GM18873 (cell line): ENCODE measurements around the gene ADAMTS2.

ENCODE experiments used
- ATAC-seq: cut with Tn5 transposase; IDR thresholded peaks from one replicate; pipeline ENCODE4 v1.9.1; 2021; ENCODE audit warnings: mild to moderate bottlenecking, moderate library complexity, moderate number of reproducible peaks; ENCODE audit not compliant: unreplicated experiment, low FRiP score

Gene ADAMTS2

DNA sequence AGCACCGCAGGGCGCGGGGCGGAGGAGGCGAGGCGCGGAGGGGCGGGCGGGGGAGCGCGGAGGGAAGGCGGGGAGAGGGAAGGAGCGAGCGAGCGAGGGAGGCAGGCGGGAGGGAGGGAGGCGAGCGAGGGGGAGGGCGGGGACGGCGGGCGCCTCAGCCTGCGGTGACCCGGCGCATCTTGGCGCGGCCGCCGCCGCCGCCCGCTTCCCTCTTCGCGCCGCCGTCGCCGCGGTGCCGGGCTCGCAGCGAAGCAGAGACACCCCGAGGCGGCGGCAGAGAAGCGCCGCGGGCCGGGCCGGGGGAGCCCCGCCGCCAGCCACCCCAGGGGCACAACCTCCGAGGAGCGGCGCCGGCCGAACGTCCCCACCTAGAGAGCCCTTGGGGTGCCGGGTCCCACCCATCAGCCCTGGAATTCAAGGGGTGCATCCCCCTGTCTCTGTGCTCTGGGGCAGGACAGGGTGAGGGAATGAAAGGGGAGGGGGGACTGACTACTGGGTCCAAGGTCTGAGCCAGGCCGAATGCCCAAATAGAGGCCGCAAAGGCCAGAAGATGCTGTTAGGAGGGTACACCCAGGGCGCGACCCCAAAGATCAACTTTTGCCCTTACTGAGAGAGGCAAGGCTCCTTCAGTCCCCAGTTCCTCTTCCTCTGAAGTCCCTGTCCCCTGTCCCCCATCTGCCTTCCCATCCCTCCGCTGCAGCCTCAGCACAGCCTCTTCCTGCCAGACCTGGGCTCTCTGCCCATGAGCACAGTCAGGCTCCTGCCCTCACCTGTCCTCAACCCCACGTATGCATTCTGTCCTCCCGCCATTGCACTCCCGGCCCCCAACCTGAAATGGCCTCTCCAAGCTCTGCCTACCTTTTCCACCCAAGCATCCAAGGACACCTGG, at the start of gene ADAMTS2:
Gene ADAMTS2, minus strand, starts transcription at position 29 of the 889 bp plus-strand sequence. CDS start 133 bp downstream, outside the sequence.
- ATAC-seq, result no peak

DNA sequence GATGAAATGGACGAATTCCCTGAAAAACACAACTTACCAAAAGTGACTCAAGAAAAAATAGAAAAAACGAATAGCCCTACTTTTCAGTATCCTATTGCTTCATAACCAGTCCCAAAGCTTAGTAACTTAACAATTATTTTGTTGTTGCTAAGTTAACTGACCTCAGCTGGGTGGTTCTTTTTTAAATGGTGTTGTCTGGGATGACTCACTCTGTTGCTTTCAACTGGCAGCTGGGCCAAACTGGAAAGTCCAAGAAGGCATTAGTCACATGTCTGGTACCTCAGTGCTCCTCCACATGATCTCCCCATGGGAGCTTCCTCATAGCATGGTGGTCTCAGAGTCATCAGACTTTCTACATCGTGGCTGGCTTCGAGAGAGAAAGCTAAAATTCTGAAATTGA, 47.8 kb upstream of the ADAMTS2 start:
- no peak for ATAC-seq

DNA sequence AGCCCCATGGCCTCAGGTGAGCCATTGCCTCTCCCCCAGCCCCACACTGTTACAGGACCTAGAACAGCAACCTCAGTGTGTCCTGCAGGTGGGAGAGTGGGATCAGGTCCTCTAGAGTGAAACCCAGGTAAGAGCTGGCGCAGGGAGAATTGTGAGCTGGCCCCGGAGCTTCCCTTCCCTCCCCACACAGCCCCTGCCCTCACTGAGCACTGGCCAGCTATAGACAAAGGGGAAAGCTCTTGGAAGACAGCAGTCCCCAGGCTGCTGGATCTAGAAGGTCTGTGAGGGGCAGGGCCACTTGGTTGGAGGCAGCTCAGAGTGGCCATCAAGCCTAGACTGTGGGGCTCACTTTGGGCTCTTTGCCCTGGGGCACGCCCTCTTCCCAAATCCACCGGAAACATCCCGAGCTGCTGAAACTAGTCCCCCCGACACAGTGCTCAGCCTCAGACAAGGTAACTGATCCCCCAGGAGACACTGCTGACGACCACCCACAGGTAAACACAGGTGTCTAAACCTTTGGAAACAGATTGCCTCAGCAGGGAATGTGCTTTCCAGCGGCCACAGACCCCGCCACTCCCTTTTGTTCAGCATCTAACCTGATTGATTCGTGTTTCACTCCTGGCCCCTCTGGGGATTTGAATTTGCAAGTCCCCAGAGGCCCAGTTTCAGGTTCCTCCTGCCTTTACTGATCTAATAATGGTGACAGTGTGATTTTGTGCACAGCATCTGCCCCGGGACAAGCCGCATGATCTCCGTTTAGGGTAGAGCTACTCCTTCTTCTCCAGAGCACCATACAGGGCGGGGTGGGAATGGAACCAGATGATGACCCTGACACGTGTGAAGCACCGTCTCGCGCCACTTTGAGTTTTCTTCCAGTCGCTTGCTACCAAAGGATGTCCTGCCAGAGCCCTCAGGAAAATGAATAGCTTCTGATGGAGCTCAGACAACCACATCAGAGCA, 42.2 kb upstream of the ADAMTS2 start:
- no peak for ATAC-seq

DNA sequence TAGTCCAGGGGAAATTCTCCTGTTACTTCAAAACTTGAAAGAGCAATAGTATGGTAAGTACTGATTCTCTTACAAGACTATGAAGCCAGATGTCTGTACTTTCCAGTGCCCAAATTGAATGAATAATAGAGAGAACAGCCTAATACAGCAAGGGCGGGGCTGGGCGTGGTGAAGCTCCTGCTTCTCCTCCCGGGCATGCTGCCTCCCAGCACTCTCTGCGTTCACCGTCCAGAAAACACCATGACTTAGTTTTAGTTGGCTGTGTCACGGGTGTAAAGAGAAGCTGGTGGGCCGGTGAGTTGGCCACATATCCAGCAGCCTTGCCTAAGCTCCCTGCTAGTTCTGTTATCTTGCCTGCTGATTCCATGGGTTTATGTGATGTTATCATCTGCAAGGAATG, 40.7 kb upstream of the ADAMTS2 start:
- ATAC-seq, result no peak

DNA sequence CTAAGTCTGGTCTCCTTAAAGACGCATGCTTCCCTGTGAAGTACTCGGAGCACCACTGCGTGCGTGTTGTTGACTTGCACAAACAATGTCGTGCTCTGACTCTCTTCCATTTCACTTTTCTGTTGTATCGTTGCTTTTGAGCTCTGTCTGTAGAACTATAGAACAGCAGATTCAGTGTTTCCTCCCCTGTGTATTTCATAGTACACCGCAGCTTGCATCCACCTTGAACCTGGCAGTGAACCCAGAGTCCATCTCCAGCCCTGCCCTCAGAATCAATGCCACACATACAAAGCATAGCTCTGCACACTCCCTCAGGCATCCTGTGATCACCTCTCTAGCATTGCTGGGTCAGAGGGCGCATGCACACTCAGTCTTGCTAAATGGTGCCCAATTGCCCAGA, 37.2 kb upstream of the ADAMTS2 start:
- no peak for ATAC-seq

DNA sequence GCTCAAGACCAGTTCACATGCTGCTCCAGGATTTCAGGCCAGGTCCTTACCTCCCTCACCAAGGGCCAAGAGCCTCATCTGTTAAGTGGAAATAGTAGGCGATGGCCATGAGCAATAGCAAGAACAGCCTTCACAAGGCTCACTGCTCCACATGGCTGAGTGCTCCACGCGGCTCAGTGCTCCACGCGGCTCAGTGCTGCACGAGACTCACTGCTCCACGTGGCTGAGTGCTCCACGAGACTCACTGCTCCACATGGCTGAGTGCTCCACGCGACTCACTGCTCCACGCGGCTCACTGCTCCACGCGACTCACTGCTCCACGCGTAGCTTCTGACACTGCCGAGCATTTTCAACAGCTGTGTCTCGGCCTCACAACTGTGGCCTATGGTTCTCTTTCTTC, 36.4 kb upstream of the ADAMTS2 start:
- ATAC-seq, result no peak

DNA sequence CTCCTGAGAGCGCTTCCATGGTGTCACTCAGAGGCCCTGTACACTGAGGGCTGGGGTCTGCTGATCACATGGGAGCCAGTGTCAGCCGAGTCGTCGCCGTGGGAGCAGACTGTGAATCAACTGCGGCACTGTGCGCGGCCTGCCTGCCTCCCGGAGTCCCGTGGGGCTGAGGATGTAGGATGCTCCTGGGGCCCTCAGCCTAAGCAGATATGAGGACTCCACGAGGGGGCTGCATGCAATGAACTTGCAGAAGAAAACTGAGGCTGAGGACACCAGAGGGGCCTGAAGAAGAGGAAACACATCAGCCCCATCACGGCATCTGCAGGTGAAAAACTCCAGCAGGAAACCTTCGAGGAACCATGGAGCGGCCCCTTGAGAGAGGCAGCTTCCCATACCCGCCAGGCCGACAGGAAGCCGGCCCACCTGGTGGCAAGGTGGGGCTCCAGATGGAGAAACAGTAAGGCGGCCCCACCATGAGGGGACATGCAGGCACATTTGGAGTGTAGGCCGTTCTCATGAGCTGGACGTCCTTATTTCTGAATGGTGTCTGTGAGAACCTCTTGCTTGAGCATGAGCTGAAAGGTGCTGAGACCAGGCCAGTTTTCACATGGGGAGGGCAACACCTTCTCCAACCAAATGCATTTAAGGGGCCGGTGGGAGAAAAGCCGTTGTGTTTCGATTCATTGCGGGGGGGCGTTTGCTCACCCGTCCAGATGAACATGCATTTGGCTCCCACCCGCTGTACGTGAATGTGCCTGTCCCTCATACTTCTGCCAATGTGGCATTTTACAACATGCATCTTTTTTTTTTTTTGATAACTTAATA, 35.2 kb upstream of the ADAMTS2 start:
- no peak for ATAC-seq

DNA sequence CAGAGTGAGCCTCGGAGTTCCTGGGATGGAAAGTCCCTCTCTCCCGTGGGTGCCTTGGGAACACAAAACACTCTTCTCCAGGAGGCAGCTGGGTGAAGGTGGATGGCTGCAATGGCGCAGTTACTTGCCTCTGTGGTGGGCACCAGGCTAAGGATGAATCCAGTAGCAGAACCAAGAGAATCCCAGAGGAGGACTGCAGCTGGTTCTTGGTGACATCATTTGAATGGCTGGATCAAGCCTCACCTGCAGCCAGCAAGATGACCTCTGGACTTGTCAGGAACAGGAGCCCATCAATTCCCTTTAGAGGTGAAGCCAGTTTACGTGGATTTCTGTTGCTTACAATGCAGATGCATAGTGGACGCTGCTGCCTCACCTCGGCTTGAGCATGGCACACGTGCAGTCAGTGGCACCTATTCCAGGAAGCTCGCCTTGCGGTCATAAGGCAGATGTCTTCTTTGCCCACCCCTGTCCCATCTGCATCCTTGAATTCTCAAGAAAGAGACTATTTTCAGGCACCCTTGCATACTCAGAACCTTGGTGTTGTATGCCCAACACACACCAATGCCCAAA, 34.1 kb upstream of the ADAMTS2 start:
- no peak for ATAC-seq

DNA sequence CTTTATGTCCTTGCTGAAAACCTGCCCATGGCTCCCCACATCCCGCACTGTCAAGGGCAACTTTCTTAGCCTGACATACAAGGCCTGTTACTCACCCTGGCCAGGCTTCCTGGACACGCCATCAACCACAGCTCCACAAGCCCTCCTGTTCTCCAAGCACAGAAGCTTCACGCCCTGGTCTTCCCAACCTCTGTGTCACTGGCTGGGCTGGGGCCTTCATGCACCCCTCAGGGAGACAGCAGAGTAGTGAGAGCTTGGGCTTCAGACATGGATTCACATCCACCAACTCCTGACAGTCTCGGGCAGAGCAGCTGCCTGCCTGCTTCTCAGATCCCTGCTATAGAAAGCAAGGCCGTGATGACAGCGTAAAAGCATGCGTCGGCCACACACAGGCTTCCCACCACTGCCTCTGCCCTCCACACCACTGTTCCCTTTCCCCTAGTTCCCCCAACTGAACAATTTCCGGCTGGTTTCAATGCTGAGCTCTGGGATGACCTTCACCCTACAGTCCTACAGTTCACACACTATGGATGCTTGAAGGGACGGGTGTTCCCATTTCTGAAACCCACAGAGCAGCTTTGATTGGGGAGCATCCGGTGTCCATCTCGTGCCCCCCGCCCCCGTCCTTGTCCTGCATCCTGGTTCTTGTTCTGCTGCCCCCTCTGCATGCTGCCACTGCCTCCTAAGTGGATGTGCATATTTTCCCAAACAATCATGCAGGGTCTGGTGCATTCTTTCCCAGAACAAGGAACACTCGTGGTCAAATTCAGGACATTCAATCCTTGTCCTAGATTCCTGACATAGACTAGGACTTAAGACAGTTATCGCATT, 33.4 kb upstream of the ADAMTS2 start:
- ATAC-seq, result no peak

DNA sequence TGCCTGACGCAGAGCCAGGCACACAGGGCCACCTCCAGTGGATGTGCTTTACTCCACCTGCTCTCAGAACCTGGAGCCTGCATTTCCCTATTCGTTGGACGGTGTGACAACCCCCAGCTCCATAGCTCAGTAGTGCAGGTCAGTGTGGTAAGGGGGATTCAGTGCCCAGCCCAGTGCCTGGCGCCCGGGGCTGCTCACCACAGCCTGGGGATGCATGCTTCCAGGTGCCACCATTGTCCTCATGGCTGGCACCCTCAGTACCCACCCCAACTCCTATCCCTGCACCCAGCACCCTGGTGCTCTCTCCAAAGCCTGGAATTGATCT, 32.8 kb upstream of the ADAMTS2 start:
- ATAC-seq, result no peak

DNA sequence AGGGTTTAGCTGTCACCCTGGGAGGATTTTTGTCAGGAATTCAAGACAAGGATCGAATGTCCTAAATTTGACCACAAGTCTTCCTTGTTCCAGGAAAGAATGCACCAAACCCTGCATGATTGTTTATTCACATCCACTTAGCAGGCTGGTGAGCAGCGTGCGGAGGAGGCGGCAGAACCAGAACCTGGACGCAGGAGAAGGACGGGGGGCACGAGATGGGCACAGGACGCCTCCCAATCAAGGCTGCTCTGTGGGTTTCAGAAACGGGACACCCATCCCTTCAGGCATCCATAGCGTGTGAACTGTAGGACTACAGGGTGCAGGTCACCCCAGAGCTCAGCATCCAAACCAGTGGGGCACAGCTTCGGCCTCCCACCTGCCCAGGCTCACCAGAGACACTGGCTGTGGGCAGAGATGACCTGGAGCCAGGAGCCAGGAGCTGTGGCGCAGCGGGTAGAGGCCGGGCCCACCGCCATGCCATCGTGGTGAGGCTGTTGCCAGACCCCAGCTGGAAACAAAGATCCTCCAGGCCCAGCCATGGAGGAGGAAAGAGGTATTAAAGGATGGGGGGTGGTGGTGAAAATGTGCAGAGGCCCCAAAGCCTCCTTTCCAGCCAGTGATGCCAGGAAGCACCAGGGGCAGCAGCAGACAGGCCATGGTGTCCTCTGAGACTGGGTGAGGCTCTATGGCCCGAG, 32.3 kb upstream of the ADAMTS2 start:
- no peak for ATAC-seq

DNA sequence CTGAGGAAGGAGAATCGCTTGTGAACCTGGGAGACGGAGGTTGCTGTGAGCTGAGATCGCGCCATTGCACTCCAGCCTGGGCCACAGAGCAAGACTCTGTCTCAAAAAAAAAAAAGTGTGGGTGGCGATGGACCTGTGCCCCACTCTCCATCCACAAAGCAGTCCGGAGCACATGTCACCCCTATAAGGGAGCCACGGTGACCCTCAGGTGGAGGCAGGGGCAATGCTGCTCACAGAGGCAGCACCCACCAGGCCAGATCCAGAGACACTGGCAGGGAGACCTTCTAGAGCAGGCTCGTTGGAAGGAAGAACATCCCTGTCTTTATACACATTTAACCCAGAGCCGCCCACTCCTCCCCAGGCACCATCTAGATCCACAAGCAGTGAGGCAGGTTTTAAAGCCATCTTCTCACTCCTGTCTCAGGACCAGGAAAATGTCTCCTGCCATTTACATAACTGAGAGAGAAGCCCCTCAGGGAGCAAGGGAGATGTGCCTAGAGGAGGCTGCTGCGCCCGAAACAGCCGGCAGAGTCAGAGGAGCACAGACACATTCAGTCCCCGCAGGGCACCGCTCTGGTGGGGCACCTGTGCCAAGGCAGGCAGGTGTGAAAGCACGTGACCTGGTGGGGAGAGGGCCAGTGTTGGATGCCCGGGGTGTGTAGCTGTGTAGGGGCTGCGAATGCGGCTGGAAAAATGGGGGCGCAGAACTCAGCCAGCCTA, 31.6 kb upstream of the ADAMTS2 start:
- ATAC-seq, result no peak

DNA sequence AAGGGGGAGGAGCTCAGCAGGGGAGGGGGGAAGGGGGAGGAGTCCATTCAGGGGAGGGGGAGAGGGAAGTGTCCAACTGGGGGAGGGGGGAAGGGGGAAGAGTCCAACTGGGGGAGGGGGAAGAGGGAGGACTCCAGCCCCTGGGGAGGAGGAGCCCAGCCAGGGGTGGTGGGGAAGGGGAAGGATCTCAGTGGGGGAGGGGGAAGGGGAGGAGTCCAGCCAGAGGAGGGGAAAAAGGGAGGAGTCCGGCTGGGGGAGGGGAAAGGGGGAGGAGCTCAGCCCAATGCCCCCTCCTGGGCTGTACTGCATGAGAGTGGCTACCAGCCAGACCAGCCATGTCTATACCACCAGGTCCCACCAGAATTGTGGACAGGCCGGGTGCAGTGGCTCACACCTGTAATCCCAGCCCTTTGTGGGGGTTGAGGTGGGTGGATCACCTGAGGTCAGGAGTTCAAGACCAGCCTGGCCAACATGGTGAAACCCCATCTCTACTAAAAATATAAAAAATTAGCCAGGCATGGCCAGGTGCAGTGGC, 30.6 kb upstream of the ADAMTS2 start:
- no peak for ATAC-seq

DNA sequence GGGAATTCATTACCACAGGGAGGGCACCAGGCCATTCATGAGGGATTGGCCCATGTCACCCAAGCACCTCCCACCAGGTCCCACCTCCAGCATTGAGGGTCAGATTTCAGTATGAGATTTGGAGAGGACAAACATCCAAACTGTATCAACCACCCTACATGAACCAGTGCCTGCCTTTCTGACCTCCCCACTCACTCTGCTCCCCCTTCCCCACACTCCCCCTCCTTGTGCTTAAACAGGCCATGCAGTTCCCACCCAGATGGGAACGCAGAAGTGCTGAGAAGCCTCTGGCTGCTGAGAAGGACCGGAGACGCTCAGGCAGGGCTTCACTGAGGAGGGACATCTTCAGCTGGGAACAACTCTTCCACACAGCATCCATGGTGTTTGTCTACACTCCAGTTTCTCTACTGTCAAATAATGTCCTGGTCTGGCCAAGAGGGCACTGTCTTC, 30.0 kb upstream of the ADAMTS2 start:
- ATAC-seq, result no peak

DNA sequence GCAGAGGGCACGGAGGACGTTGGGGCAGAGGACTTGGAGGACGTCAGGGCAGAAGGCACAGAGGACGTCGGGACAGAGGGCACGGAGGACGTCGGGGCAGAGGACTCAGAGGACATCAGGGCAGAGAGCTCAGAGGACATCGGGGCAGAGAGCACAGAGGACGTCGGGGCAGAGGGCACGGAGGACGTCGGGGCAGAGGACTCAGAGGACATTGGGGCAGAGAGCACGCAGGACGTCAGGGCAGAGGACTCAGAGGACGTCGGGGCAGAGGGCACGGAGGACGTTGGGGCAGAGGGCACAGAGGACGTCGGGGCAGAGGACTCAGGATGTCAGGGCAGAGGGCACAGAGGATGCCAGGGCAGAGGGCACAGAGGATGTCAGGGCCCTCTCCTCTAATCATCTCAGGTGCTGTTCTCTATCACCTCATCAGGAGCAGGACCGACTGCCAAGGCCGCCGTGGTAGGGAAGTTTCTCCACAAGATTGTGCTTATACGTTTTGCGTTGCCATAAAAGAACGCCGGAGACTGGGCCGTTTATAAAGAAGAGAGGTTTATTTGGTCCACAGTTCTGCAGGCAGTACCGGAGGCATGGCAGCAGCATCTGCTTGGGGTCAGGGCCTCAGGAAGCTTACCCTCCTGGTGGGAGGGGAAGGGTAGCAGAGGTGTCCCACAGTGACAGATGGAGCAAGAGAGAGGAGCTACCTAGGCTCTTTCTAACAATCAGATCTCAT, 29.4 kb upstream of the ADAMTS2 start:
- no peak for ATAC-seq

DNA sequence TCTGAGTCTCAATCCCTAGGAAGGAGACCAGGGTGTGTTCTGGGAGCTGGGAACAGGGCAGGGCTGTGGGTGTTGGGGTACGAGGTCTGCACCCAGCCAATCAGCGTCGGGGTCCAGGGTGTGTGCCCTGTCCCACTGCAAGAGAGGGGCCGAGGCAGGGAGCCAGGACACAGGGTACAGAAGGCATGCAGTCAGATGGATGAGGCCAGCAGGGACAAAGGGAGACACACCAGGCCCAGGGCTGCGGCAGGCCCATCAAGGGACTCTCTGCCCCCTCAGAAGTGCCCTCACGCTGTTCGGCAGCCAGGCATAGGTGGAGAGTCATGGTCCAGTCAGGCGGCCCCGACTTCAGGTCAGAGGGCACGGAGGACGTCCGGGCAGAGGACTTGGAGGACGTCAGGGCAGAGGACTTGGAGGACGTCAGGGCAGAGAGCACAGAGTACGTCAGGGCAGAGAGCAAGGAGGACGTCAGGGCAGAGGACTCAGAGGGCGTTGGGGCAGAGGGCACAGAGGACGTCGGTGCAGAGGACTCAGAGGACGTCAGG, 28.8 kb upstream of the ADAMTS2 start:
- ATAC-seq, result no peak
